HG02588 (cell line): ENCODE measurements around the gene ACOXL.

Experiments
- ATAC-seq: cut with Tn5 transposase; IDR thresholded peaks from one replicate; pipeline ENCODE4 v1.9.1; 2021; ENCODE audit warnings: mild to moderate bottlenecking, moderate library complexity; ENCODE audit not compliant: unreplicated experiment

ACOXL gene

DNA sequence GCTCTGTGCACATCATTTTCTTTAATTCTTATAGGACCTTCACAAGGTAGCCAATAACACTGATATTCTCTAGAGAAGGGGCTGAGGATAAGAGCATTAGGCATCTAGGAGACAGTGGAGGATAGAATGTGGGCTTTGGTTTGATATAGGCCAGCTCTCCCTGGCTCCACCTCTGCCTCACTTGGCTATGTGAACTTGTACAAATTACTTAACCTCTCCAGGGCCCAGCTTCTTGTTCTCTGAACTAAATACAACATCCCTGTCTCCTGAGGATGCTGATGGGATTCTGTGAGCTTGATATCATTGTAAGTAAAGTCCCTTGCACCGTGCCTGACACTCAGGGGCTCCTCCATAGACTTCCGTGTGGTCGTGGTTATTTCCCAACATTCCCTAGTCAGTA is 87.3 kb downstream of the ACOXL start:
- no peak for ATAC-seq

- no peak for ATAC-seq
These were observed 87.8 kb downstream of the ACOXL start for GRCh38 chr2:110820128-110820527.

- ATAC-seq: no peak
These were observed 90.8 kb downstream of the ACOXL start for GRCh38 chr2:110823165-110823564.

DNA sequence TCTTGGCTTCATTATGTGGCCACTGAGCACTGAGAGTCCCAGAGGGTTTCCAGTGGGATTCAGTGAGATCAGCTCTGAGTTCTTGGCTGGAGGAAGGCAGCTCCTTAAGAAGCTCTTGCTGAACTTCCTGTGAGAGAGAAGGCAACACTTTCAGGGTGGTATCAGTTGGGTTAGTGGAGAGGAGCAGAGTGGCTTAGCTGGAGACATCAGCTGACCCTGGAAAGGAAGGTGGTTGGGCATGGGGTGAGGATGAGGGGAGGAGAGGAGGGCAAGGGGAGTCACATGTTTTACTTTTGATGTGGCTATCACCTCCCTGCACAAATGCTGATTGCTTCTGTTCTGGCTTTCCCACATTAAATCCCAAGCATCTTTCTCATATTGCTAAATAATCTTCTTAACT is 95.1 kb downstream of the ACOXL start:
- no peak for ATAC-seq

DNA sequence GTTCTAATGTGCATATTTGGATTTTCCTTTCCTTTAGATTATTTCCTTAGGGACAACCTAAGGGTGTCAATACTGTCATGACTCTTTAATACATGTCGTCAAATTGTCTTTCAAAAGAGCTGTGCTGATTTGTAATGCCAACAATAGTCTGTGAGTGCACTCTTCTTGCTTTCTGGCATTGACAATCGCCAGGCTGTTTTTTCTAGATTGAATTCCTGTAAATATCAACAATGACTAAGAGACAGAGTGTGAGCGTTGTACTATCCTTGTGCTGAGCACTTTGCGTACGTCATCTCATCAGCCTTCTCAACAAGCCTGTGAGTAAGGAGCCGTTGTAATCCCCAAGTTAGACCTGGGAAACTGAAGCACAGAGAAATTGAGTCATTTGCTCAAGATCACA is 96.0 kb downstream of the ACOXL start:
- ATAC-seq: no peak

GRCh38 chr2:110829413-110830146 is 97.2 kb downstream of the ACOXL start:
- ATAC-seq: no peak

DNA sequence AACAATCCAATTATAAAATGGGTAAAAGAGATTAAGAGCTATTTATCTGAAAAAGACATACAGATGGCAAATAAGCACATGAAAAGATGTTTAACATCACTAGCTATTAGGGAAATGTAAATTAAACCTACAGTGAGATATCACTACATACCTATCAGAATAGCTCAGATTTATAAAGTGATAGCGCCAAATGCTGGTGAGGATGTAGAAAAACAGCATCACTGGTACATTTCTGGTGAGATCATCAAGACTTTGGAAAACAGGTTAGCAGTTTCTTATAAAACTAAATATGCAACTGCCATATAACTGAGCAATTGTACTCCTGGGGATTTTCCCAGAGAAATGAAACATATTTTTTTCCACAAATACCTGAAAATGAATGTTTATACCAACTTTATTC is 100.4 kb downstream of the ACOXL start:
- ATAC-seq: no peak

DNA sequence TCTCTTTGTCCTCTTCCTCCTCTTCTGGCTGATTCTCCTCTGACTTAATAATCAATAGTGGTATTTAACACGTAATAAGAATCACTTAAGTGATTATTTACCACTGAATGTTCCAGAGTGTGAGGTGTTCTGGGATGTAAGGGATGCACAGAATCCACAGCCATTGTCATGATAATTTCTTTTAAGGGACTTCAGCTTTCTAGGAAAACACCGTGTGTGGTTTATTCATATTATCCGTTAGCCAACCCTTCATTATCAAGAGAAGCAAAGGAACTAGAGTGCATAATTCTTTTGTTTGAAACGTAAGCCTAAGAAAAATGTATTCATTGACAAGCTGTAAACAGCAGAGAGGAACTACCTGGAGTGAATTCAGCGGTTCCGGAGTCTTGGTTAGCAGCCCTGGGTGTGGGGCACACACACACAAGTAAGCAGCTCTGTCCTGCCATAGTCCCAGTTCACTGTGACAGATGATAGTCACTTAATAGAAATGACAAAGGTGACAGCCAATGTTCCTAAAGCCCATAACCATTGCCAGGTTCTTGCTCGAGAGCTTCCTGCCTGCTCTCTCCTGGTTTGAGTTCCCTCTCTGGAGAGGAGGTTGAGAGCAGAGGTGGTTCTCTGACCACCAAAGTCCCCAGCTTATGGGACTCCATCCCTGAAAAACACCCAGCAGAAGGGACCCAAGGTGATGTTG is 101.9 kb downstream of the ACOXL start:
- no peak for ATAC-seq

DNA sequence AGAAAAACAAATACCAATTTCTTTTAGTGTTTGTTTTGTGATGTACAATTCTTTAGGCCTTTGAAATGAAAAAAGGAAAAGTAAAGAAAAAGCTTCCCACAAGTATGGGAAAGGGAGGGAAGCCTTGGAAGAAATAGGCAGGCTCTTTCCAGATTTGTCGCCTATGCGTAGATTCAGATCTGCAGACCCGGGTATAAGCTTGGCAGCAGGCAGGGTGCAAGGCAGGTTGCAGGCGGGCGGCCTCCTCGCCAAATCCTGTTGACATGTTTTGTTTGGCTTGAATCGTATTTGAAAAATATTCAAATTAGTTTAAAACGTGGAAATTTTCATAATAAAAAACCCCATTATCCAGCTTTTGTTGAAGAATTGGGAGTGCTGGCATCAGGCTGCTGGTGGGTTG is 104.3 kb downstream of the ACOXL start:
- ATAC-seq: no peak

DNA sequence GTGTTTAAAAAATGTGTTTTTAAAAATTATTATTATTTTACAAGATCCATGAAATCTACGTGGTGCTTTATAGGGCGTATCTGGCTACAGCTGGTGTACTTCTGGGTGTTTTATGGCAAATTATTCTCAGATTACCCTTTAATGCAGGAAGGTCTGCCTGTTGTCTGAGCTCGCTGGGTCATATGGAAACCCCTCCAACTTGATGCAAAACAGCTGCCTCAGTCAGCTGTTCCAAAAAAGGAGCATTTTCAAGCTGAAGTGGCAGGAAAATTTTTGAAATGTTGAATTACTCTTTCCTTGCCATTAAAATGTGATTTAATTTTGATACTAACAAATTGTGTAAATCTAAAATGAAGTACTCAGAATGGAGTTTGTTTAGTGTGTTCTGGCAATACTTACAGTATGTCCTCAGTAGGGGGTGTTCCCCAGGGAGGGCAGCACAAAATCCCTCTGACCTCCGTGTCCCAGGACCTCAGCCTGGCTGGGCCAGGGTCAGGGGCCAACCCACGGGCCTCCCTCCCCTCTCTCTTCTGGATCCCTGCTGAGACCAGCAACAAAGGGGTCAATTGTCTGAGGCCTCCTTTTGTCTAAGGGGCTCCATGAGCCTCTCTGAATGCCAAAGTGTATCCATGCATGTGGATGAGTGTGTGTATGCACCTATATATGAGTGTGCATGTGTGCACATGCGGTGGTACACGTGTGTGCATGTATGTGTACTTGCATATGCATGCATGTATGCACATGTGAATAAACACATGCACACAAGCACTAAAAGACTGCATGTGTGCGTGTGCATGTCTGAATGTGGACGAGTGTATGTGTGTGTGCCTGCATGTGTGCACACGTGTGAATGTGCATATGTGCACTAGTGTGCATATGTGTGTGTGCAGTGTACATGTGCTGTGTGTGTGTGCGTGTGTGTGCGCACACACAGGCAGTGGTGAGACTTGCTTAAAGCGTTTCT is 105.4 kb downstream of the ACOXL start:
- ATAC-seq: no peak

DNA sequence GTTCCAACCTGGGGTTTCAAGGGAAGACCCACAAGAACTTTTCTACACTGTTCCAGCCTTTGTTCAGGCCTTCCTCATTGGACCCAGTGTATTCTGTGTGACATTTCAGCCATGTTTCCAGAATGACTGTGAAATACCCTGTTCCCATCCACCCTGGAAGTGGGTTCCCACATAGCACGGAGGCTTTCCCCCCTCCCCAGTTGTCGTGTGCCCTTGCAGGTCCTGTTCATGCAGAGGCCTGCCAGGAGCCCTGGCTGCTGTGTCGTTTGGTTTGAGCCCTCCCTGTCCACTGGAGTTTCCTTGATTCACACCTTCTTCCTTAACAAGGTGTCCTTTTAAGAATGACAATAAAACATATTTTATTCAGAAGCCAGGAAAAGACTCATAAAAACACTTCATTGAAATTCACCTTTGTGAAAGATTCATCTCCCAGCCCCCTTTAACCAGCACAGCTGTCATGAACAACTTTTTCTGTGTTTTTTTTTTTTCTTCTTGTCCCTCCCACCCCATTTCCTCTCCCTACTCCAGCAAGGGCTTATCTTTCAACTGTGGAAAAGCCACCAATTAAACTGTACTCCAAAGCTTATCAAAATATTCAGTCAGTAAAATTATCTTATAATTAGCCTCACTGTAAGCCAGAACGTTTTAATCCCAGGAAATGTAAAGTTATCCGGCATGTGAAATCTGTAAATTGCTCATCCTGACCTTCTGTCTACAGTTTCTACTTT is 106.4 kb downstream of the ACOXL start:
- no peak for ATAC-seq

- ATAC-seq: no peak
These were observed 108.1 kb downstream of the ACOXL start for GRCh38 chr2:110840508-110840907.

GRCh38 chr2:110842048-110842447 is 109.7 kb downstream of the ACOXL start:
- no peak for ATAC-seq

GRCh38 chr2:110843496-110843895 is 111.1 kb downstream of the ACOXL start:
- no peak for ATAC-seq

GRCh38 chr2:110843959-110844510 is 111.7 kb downstream of the ACOXL start:
- no peak for ATAC-seq

- ATAC-seq: no peak
These were observed 115.3 kb downstream of the ACOXL start for GRCh38 chr2:110847651-110848050.

DNA sequence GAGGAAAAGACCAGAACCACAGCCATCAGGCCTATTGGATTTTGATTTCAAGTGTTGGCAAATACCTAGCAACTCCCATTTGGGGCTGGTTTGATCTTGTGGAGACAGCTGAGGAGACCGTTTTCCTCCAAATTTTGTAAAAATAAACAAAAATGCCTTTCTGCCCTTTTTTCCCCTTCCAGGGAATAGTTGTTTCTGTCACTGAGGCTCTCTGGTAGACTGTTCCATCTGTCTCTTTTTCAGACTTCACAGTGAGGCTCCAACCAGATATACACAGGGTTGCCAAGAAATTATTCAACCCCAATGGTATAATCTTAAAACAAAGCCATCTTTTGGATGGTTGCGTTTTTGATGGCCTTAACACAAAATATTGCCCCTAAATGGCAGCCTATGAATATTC is 115.7 kb downstream of the ACOXL start:
- ATAC-seq: no peak

DNA sequence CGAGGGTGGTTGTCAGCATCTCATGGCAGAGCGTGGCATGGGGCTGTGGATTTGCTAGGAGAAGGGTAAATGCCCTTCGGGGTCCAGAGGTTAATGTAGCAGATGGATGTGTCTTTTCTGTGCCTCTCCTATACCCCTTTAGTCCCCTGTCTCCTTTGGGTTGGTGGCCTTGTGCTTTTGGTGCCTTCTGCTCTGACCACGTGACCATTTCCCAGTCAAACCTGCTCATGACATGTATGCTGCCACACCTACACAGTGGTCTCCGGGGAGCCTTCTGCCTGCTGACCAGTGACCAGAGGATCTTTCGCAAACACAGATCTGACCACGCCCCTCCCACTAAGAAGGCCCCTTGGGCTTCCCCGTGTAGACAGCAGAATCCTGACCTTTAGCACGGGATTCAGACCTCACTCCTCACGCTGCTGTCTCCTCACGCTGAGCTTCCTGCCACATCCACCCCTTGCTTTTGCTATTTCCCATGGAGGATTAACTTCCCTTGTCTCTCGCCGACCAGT is 116.2 kb downstream of the ACOXL start:
- no peak for ATAC-seq

GRCh38 chr2:110851531-110851930 is 119.2 kb downstream of the ACOXL start:
- ATAC-seq: no peak

DNA sequence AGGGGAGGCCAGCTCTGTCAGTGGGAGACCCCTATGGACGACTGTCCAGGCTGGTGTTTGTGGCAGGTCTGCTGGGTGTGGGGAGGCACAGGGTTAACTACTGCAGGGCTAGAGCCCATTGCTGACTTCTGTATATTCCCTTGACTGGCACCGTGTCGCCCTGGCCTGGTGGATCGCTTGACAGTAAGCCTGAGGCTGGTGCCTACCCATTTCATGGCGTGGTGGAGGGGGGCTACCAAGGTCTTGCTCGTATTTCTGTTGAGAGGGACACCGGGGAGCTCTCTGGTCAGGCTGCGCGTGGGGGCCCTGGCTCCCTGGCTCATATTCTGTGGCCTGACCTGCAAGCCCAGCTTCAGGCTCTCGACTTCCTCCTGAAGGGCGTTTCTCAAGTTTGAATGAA is 119.7 kb downstream of the ACOXL start:
- no peak for ATAC-seq
